Sigmoid colon (tissue), 4 donors: Measurements from ENCODE around the gene PDE2A.

Experiments
- CTCF ChIP-seq, 4 experiments: fragments of 450-650 bp in 3 of 4; fragments of 200-600 bp in 1 of 4; IDR thresholded peaks; one replicate each; pipeline ENCODE4 v1.5.1; 2016 to 2019; ENCODE audit warnings: antibody characterized with exemption in 4 of 4, mild to moderate bottlenecking in 3 of 4, moderate library complexity in 2 of 4
- EP300 ChIP-seq, 4 donors: sonication (generic); formaldehyde crosslinking; IDR thresholded peaks; one replicate each; pipeline ENCODE4 v1.6.1; 2017; ENCODE audit warnings: antibody characterized with exemption in 4 of 4
- POLR2AphosphoS5 ChIP-seq, 4 donors: sonication (generic); formaldehyde crosslinking; IDR thresholded peaks; one replicate each; pipeline ENCODE4 v1.6.1; 2017; ENCODE audit warnings: antibody characterized with exemption in 4 of 4

DNA sequence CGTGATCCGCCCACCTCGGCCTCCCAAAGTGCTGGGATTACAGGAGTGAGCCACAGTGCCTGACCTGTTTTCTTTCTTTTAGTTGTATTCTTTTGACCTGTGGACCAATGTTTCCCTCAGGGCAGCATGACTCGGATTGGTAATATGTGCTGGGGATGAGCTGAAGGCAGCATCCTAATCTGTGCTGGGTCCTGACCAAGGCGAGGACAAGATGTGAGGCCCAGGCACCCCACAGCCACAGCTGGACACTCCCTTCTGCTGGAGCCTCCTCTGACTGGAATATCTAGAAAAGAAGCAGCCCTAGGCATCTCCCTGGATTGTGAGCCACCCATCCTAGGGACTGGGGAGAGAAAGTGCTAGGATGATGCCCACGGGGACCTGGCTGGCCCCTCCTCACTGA, 105.4 kb downstream of the PDE2A start:
- TF ChIP-seq CTCF (IDR thresholded peaks at IDR 0.05), result no peak
- no peak for TF ChIP-seq EP300 (IDR thresholded peaks at IDR 0.05)
- no peak for TF ChIP-seq POLR2AphosphoS5 (IDR thresholded peaks at IDR 0.05)
